ENCODE measurements around the gene TPRN. TPM values are rescaled to one million over a fixed set of nuclear protein-coding genes. Genes with fewer than 3 reads are reported as not detected.

TPRN gene
- total RNA-seq, 1 donor from 2014 or later, result 3.4 TPM

- H3K27me3 Mint-ChIP-seq (ENCODE audit: insufficient read depth, low read depth), result peaks cover 24% of the 10 kb centered on the region
- no peaks in the 10 kb centered on the region for H3K9me3 ChIP-seq (ENCODE audit: low read depth)
- H3K4me3 Mint-ChIP-seq, result no peak overlapping the region
- TF ChIP-seq EZH2 (IDR thresholded peaks at IDR 0.05) (no peak), EZH2phosphoT487 (IDR thresholded peaks at IDR 0.05) (no peak)
- TF ChIP-seq, protein P1, sequence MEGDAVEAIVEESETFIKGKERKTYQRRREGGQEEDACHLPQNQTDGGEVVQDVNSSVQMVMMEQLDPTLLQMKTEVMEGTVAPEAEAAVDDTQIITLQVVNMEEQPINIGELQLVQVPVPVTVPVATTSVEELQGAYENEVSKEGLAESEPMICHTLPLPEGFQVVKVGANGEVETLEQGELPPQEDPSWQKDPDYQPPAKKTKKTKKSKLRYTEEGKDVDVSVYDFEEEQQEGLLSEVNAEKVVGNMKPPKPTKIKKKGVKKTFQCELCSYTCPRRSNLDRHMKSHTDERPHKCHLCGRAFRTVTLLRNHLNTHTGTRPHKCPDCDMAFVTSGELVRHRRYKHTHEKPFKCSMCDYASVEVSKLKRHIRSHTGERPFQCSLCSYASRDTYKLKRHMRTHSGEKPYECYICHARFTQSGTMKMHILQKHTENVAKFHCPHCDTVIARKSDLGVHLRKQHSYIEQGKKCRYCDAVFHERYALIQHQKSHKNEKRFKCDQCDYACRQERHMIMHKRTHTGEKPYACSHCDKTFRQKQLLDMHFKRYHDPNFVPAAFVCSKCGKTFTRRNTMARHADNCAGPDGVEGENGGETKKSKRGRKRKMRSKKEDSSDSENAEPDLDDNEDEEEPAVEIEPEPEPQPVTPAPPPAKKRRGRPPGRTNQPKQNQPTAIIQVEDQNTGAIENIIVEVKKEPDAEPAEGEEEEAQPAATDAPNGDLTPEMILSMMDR (IDR thresholded peaks at IDR 0.05), result no peak
- H3K4me2 ChIP-seq, result no peak overlapping the region
- no peaks in the 10 kb centered on the region for H3K9me3 Mint-ChIP-seq
- H3F3A ChIP-seq (ENCODE audit: low read depth), result peaks cover 21% of the 10 kb centered on the region
- peaks cover 58% of the 10 kb centered on the region for H4K20me1 ChIP-seq (ENCODE audit: low read depth)
- H3K36me3 ChIP-seq, result no peaks in the 10 kb centered on the region
- DNase-seq (ENCODE audit: low spot score), result no peak
- no peak overlapping the region for H2AFZ ChIP-seq (replicated peaks)
- H3K27me3 ChIP-seq, result peaks cover 100% of the 10 kb centered on the region
- H3K4me1 Mint-ChIP-seq, result no peaks in the 10 kb centered on the region
- H3K4me3 ChIP-seq, result no peak overlapping the region
- H3K9ac ChIP-seq, result no peak overlapping the region
- H3K4me1 ChIP-seq, result peaks cover 25% of the 10 kb centered on the region
- H3K27ac Mint-ChIP-seq, result no peak overlapping the region
- no peak overlapping the region for H3K27ac ChIP-seq
- H3K79me2 ChIP-seq (ENCODE audit: low read depth), result no peaks in the 10 kb centered on the region
- H3K36me3 Mint-ChIP-seq, result no peaks in the 10 kb centered on the region
Measured at GRCh38 chr9:137171149-137171900, 29.2 kb downstream of the TPRN start.

DNA sequence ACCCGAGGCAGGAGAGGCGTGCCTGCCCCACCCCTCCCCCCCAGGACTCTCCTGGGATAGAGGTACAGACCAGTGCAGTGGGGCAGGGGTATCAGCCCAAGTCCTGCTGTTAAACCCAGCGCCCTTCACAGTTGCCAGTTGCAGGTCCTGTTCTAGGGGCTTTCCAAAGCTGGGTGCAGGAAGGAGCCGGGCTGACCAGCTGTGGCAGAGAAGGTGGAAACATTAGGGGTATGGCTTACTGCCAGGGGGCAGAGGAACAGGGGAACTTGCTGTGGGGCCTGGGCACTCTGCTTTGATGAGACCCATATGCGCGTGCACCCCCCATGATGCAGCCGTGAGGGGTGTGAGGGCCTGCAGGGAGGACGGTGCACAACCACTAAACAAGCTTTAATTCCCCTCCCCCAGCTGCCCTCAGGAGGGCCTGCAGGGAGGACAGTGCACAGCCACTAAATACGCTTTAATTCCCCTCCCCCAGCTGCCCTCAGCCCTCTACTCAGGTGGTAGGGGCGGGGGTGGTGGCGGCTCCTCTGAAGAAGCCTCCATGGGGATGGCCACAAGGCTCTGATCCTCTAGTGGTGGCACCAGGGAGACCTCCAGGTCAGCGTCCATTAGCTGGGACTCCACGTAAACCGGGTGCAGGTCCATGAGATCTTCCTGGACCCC is 29.9 kb downstream of the TPRN start:
- Histone ChIP-seq H4K20me1 (ENCODE audit: low read depth) (peaks cover 59% of the 10 kb centered on the region), H3K36me3 (no peaks in the 10 kb centered on the region), H3K27me3 (peaks cover 100% of the 10 kb centered on the region), H3K4me2 (no peak overlapping the region), H3K9me3 (ENCODE audit: low read depth) (no peaks in the 10 kb centered on the region), H3K4me3 (no peak overlapping the region), H3K9ac (no peak overlapping the region), H3K79me2 (ENCODE audit: low read depth) (no peaks in the 10 kb centered on the region), H3F3A (ENCODE audit: low read depth) (peaks cover 17% of the 10 kb centered on the region), H2AFZ (replicated peaks) (no peak overlapping the region), H3K4me1 (peaks cover 25% of the 10 kb centered on the region), H3K27ac (no peak overlapping the region)
- Mint-ChIP-seq H3K27me3 (ENCODE audit: insufficient read depth, low read depth) (peaks cover 24% of the 10 kb centered on the region), H3K4me3 (peak overlapping the region; percentile 59), H3K36me3 (no peaks in the 10 kb centered on the region), H3K9me3 (no peaks in the 10 kb centered on the region), H3K27ac (no peak overlapping the region), H3K4me1 (no peaks in the 10 kb centered on the region)
- TF ChIP-seq EZH2 (IDR thresholded peaks at IDR 0.05) (no peak), EZH2phosphoT487 (IDR thresholded peaks at IDR 0.05) (no peak)
- TF ChIP-seq, protein P1 (IDR thresholded peaks at IDR 0.05), result no peak
- DNase-seq (ENCODE audit: low spot score), result no peak

DNA sequence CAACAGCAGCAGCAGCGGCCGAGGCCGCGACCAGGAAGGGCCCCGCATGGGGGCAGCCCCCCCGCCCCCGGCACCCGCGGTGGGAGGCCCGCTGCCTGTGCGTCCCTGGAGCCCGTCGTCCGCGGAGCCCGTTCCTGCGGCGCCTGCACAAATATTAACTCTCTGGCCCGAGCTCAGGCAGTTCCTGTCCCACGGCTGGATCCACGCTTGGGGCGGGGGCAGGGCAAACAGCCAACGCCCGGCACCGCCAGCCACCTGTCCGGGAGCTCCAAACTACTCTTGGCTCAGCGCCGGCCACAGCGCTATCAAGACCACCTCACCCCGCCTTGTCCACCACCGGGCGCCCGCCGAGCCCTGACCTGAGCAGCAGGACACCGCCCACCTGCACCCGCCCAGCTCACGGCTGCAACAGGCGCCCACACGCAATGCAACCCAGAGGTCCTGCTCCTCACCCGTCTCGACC is 30.6 kb downstream of the TPRN start, which contains the start of gene LRRC26:
Gene LRRC26, minus strand, starts transcription at position 156 of the 463 bp plus-strand sequence. Its CDS starts 108 bp downstream, at position 48.
- H3K36me3 ChIP-seq, result no peaks in the 10 kb centered on the region
- H3K4me2 ChIP-seq, result peak within 1 kb of the TSS; percentile 93
- H3K4me3 Mint-ChIP-seq, result peak within 1 kb of the TSS; percentile 70
- peaks cover 21% of the 10 kb centered on the region for H3K4me1 ChIP-seq
- peak within 1 kb of the TSS; percentile 52 for H3K4me3 ChIP-seq
- H3K79me2 ChIP-seq (ENCODE audit: low read depth), result no peaks in the 10 kb centered on the region
- H3K27me3 ChIP-seq, result peaks cover 100% of the 10 kb centered on the region
- H3F3A ChIP-seq (ENCODE audit: low read depth), result peaks cover 17% of the 10 kb centered on the region
- no peaks in the 10 kb centered on the region for H3K4me1 Mint-ChIP-seq
- H3K27me3 Mint-ChIP-seq (ENCODE audit: insufficient read depth, low read depth), result peaks cover 30% of the 10 kb centered on the region
- no peaks in the 10 kb centered on the region for H3K36me3 Mint-ChIP-seq
- TF ChIP-seq, protein P1 (IDR thresholded peaks at IDR 0.05), result no peak
- TF ChIP-seq EZH2 (IDR thresholded peaks at IDR 0.05) (no peak), EZH2phosphoT487 (IDR thresholded peaks at IDR 0.05) (peak; percentile 45)
- H2AFZ ChIP-seq (replicated peaks), result peak within 1 kb of the TSS; percentile 98
- no peak within 1 kb of the TSS for H3K9ac ChIP-seq
- no peak within 1 kb of the TSS for H3K27ac ChIP-seq
- no peaks in the 10 kb centered on the region for H3K9me3 Mint-ChIP-seq
- no peaks in the 10 kb centered on the region for H3K9me3 ChIP-seq (ENCODE audit: low read depth)
- H4K20me1 ChIP-seq (ENCODE audit: low read depth), result peaks cover 54% of the 10 kb centered on the region
- no peak for DNase-seq (ENCODE audit: low spot score)
- H3K27ac Mint-ChIP-seq, result no peak within 1 kb of the TSS

Data from neural progenitor cell (in vitro differentiated cells).